RWPE2 (cell line): ENCODE results near the gene AOAH.
"Not testable (repeated sequence)": the region's sequence is repeated elsewhere in the genome, so short reads cannot be mapped to it uniquely, and the experiment has no call there.

Experiments used
- ATAC-seq: fragments of 200-7000 bp; cut with Tn5 transposase; 3 replicates; pipeline ENCODE4 v1.9.1; 2021; ENCODE audit warnings: low read depth
- DNase-seq: peaks from one replicate; pipeline ENCODE4 v3.0.0-alpha.2; 2020; ENCODE audit warnings: low spot score
- H3K27ac ChIP-seq: fragments of 450-650 bp; 2 replicates; pipeline ENCODE4 v1.5.1; 2017; ENCODE audit warnings: mild to moderate bottlenecking; ENCODE audit not compliant: poor library complexity, severe bottlenecking
- H3K27me3 ChIP-seq: fragments of 250-450 bp; sonication (Bioruptor Pico); 2 replicates; pipeline ENCODE4 v1.5.1; 2021; ENCODE audit warnings: mild to moderate bottlenecking, moderate library complexity; ENCODE audit not compliant: insufficient read depth, poor library complexity, severe bottlenecking
- H3K36me3 ChIP-seq: fragments of 250-450 bp; sonication (Bioruptor Pico); 2 replicates; pipeline ENCODE4 v1.5.1; 2020; ENCODE audit warnings: low read depth, mild to moderate bottlenecking, moderate library complexity
- H3K4me1 ChIP-seq: fragments of 250-450 bp; sonication (Bioruptor Pico); 2 replicates; pipeline ENCODE4 v1.5.1; 2021; ENCODE audit warnings: mild to moderate bottlenecking, moderate library complexity; ENCODE audit not compliant: insufficient read depth, poor library complexity, severe bottlenecking
- H3K4me3 ChIP-seq: fragments of 250-450 bp; sonication (Bioruptor Pico); 2 replicates; pipeline ENCODE4 v1.5.1; 2021; ENCODE audit warnings: mild to moderate bottlenecking, moderate library complexity; ENCODE audit not compliant: severe bottlenecking
- H3K9me3 ChIP-seq: fragments of 250-450 bp; sonication (Bioruptor Pico); 2 replicates; pipeline ENCODE4 v1.5.1; 2021; ENCODE audit warnings: mild to moderate bottlenecking, moderate library complexity; ENCODE audit not compliant: severe bottlenecking
- TF ChIP-seq, protein P1 (sequence below): fragments of 450-650 bp; IDR thresholded peaks from one replicate; pipeline ENCODE4 v1.5.1; 2017; ENCODE audit warnings: mild to moderate bottlenecking, moderate library complexity; ENCODE audit not compliant: poor library complexity, severe bottlenecking

The AOAH gene

GRCh38 chr7:36468370-36469101, 255.8 kb downstream of the AOAH start:
- Histone ChIP-seq H3K27me3 (no peaks in the 10 kb centered on the region), H3K36me3 (no peaks in the 10 kb centered on the region), H3K4me3 (no peak overlapping the region), H3K27ac (no peak overlapping the region), H3K9me3 (no peaks in the 10 kb centered on the region), H3K4me1 (peaks cover 5% of the 10 kb centered on the region)
- TF ChIP-seq, protein P1, sequence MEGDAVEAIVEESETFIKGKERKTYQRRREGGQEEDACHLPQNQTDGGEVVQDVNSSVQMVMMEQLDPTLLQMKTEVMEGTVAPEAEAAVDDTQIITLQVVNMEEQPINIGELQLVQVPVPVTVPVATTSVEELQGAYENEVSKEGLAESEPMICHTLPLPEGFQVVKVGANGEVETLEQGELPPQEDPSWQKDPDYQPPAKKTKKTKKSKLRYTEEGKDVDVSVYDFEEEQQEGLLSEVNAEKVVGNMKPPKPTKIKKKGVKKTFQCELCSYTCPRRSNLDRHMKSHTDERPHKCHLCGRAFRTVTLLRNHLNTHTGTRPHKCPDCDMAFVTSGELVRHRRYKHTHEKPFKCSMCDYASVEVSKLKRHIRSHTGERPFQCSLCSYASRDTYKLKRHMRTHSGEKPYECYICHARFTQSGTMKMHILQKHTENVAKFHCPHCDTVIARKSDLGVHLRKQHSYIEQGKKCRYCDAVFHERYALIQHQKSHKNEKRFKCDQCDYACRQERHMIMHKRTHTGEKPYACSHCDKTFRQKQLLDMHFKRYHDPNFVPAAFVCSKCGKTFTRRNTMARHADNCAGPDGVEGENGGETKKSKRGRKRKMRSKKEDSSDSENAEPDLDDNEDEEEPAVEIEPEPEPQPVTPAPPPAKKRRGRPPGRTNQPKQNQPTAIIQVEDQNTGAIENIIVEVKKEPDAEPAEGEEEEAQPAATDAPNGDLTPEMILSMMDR = no peak
- ATAC-seq (no peak), DNase-seq (no peak)

GRCh38 chr7:36466001-36466400, 258.3 kb downstream of the AOAH start:
- not testable (repeated sequence) for H3K27me3 ChIP-seq, DNase-seq, ATAC-seq, H3K36me3 ChIP-seq, H3K9me3 ChIP-seq, H3K4me3 ChIP-seq, H3K4me1 ChIP-seq, H3K27ac ChIP-seq

DNA sequence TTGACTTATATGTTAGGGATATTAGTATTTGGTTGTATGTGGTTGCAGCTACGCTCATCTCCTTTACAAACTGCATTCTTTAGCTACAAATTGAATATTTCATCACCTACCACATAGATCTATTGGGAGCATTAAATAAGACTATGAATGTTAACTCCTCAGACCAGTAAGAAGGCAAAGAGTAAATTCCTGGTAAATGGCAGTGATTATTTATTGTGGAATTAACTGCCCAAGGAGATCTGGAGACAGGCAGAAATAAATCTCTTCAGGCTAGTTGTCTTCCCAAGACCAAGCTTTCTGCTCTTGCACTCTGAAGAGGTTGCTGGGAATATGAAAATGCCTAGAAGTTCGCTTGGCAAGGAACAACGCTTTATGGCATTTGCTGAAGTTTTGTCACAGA, 260.0 kb downstream of the AOAH start:
- Histone ChIP-seq H3K36me3 (no peaks in the 10 kb centered on the region), H3K4me3 (no peak overlapping the region), H3K27ac (no peak overlapping the region), H3K4me1 (no peaks in the 10 kb centered on the region), H3K9me3 (no peaks in the 10 kb centered on the region), H3K27me3 (no peaks in the 10 kb centered on the region)
- DNase-seq (no peak), ATAC-seq (no peak)
- TF ChIP-seq, protein P1 = no peak
